Measurements from ENCODE around the gene ACKR2. TPM values are rescaled to one million over a fixed set of nuclear protein-coding genes. Genes with fewer than 3 reads are reported as not detected.

Gene ACKR2
- total RNA-seq, 1 experiment from 2014 or later = 0.28 TPM

GRCh38 chr3:42764115-42764514 lies 45.1 kb upstream of the ACKR2 start:
- H3K4me3 Mint-ChIP-seq = no peak overlapping the region
- peaks cover 34% of the 10 kb centered on the region for H3K4me1 Mint-ChIP-seq
- peaks cover 26% of the 10 kb centered on the region for H3K9me3 Mint-ChIP-seq
- ChIA-PET POLR2A (no interaction called here), CTCF (interaction anchor here (0.9 to 3.3 kb wide), 3 partner anchors 8 to 53 kb away, joined by 4 to 17 read pairs (median 8); no protein-coding TSS in a partner anchor)
- H3K36me3 Mint-ChIP-seq = peaks cover 7% of the 10 kb centered on the region
- peaks cover 3% of the 10 kb centered on the region; the same call in 1 of the 2 replicates for H3K27me3 Mint-ChIP-seq (ENCODE audit: low read depth)
- TF ChIP-seq, protein P1, sequence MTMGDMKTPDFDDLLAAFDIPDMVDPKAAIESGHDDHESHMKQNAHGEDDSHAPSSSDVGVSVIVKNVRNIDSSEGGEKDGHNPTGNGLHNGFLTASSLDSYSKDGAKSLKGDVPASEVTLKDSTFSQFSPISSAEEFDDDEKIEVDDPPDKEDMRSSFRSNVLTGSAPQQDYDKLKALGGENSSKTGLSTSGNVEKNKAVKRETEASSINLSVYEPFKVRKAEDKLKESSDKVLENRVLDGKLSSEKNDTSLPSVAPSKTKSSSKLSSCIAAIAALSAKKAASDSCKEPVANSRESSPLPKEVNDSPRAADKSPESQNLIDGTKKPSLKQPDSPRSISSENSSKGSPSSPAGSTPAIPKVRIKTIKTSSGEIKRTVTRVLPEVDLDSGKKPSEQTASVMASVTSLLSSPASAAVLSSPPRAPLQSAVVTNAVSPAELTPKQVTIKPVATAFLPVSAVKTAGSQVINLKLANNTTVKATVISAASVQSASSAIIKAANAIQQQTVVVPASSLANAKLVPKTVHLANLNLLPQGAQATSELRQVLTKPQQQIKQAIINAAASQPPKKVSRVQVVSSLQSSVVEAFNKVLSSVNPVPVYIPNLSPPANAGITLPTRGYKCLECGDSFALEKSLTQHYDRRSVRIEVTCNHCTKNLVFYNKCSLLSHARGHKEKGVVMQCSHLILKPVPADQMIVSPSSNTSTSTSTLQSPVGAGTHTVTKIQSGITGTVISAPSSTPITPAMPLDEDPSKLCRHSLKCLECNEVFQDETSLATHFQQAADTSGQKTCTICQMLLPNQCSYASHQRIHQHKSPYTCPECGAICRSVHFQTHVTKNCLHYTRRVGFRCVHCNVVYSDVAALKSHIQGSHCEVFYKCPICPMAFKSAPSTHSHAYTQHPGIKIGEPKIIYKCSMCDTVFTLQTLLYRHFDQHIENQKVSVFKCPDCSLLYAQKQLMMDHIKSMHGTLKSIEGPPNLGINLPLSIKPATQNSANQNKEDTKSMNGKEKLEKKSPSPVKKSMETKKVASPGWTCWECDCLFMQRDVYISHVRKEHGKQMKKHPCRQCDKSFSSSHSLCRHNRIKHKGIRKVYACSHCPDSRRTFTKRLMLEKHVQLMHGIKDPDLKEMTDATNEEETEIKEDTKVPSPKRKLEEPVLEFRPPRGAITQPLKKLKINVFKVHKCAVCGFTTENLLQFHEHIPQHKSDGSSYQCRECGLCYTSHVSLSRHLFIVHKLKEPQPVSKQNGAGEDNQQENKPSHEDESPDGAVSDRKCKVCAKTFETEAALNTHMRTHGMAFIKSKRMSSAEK (CRISPR knock-in tag; IDR thresholded peaks at IDR 0.05; ENCODE audit: borderline replicate concordance) = no peak
- TF ChIP-seq ATF1 (CRISPR knock-in tag; IDR thresholded peaks at IDR 0.05) (no peak), NR1H2 (CRISPR knock-in tag; IDR thresholded peaks at IDR 0.05) (no peak), GRHL2 (CRISPR knock-in tag; IDR thresholded peaks at IDR 0.05; ENCODE audit: insufficient replicate concordance, severe bottlenecking) (no peak), KAT7 (CRISPR knock-in tag; IDR thresholded peaks at IDR 0.05; ENCODE audit: borderline replicate concordance) (no peak), ZSCAN18 (CRISPR knock-in tag; IDR thresholded peaks at IDR 0.05) (no peak), CDX4 (CRISPR knock-in tag; IDR thresholded peaks at IDR 0.05; ENCODE audit: borderline replicate concordance) (no peak), ZNF423 (CRISPR knock-in tag; IDR thresholded peaks at IDR 0.05) (no peak)
- ATAC-seq = peak; percentile 67
- no peak overlapping the region for H3K27ac Mint-ChIP-seq
- DNase-seq (ENCODE audit: low spot score) = no peak

- Mint-ChIP-seq H3K4me3 (no peak overlapping the region; the same call in 1 of the 2 replicates), H3K4me1 (peaks cover 34% of the 10 kb centered on the region), H3K9me3 (peaks cover 28% of the 10 kb centered on the region), H3K27ac (no peak overlapping the region), H3K36me3 (peaks cover 9% of the 10 kb centered on the region), H3K27me3 (ENCODE audit: low read depth) (peaks cover 3% of the 10 kb centered on the region; the same call in 1 of the 2 replicates)
- ChIA-PET CTCF (interaction anchor here (0.9 to 3.3 kb wide), 4 partner anchors 9 to 116 kb away, joined by 4 to 17 read pairs (median 6); no protein-coding TSS in a partner anchor), POLR2A (no interaction called here)
- DNase-seq (ENCODE audit: low spot score) (no peak), ATAC-seq (peak; percentile 18; the same call in 1 of the 2 replicates)
- TF ChIP-seq, protein P2, sequence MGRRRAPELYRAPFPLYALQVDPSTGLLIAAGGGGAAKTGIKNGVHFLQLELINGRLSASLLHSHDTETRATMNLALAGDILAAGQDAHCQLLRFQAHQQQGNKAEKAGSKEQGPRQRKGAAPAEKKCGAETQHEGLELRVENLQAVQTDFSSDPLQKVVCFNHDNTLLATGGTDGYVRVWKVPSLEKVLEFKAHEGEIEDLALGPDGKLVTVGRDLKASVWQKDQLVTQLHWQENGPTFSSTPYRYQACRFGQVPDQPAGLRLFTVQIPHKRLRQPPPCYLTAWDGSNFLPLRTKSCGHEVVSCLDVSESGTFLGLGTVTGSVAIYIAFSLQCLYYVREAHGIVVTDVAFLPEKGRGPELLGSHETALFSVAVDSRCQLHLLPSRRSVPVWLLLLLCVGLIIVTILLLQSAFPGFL (CRISPR knock-in tag; IDR thresholded peaks at IDR 0.05; ENCODE audit: borderline replicate concordance) = no peak
- TF ChIP-seq SMAD3 (CRISPR knock-in tag; IDR thresholded peaks at IDR 0.05; ENCODE audit: borderline replicate concordance) (no peak), GRHL2 (CRISPR knock-in tag; IDR thresholded peaks at IDR 0.05; ENCODE audit: insufficient replicate concordance, severe bottlenecking) (no peak), FOXJ3 (CRISPR knock-in tag; IDR thresholded peaks at IDR 0.05; ENCODE audit: borderline replicate concordance) (no peak), CDX4 (CRISPR knock-in tag; IDR thresholded peaks at IDR 0.05; ENCODE audit: borderline replicate concordance) (no peak), ZBTB43 (CRISPR knock-in tag; IDR thresholded peaks at IDR 0.05) (no peak), CBFB (CRISPR knock-in tag; IDR thresholded peaks at IDR 0.05; ENCODE audit: low read depth) (no peak), FOXP1 (CRISPR knock-in tag; IDR thresholded peaks at IDR 0.05; ENCODE audit: borderline replicate concordance) (no peak), ESRRA (CRISPR knock-in tag; IDR thresholded peaks at IDR 0.05; ENCODE audit: borderline replicate concordance) (no peak), CREM (CRISPR knock-in tag; IDR thresholded peaks at IDR 0.05) (no peak), TEAD4 (CRISPR knock-in tag; IDR thresholded peaks at IDR 0.05) (no peak), PRRX2 (CRISPR knock-in tag; IDR thresholded peaks at IDR 0.05) (no peak), ZNF263 (CRISPR knock-in tag; IDR thresholded peaks at IDR 0.05; ENCODE audit: low read depth) (no peak), USF2 (CRISPR knock-in tag; IDR thresholded peaks at IDR 0.05) (no peak), HMGA2 (CRISPR knock-in tag; IDR thresholded peaks at IDR 0.05) (no peak), JAZF1 (CRISPR knock-in tag; IDR thresholded peaks at IDR 0.05) (no peak), SMAD4 (CRISPR knock-in tag; IDR thresholded peaks at IDR 0.05) (no peak), ETV6 (CRISPR knock-in tag; IDR thresholded peaks at IDR 0.05) (no peak)
Measured at GRCh38 chr3:42764561-42765295, 44.5 kb upstream of the ACKR2 start.
